Measurements from ENCODE around the gene IFNL4.
"Not testable (repeated sequence)": the region's sequence is repeated elsewhere in the genome, so short reads cannot be mapped to it uniquely, and the experiment has no call there.

IFNL4 gene

GRCh38 chr19:39282021-39282420 is 33.4 kb upstream of the IFNL4 start:
- H3K4me3 ChIP-seq (ENCODE audit: control insufficient read depth, low read depth, low read length) = no peak overlapping the region
- no peak for TF ChIP-seq CTCF (IDR thresholded peaks at IDR 0.05; ENCODE audit: control insufficient read depth, insufficient read depth, low read depth, low read length, missing control alignments)
- no peak for DNase-seq (ENCODE audit: low read depth)

DNA sequence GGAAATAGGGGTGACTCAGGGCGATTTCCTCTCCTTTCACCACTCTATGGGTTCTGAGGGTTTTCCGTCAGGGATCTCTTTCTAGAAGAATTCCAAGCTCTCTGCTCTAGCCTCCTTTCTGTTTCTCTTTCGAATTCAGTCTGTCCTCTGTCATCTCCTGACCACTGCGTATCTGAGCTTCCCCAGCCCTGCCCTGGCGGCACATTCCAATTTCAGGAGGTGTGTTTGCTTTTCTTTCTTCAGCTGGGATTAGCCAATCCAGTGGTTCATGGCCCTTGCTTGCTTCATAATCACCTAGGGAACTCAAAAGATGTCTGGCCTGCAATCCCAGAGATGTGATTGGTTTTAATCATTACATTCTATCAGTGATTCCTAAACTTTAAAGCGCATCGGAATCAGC is 28.9 kb upstream of the IFNL4 start:
- DNase-seq (ENCODE audit: low read depth) = no peak
- no peak for TF ChIP-seq CTCF (IDR thresholded peaks at IDR 0.05; ENCODE audit: control insufficient read depth, insufficient read depth, low read depth, low read length, missing control alignments)
- H3K4me3 ChIP-seq (ENCODE audit: control insufficient read depth, low read depth, low read length) = no peak overlapping the region

GRCh38 chr19:39276740-39277139 is 28.1 kb upstream of the IFNL4 start:
- H3K4me3 ChIP-seq (ENCODE audit: control insufficient read depth, low read depth, low read length) = no peak overlapping the region
- DNase-seq (ENCODE audit: low read depth) = no peak
- TF ChIP-seq CTCF (IDR thresholded peaks at IDR 0.05; ENCODE audit: control insufficient read depth, insufficient read depth, low read depth, low read length, missing control alignments) = no peak

DNA sequence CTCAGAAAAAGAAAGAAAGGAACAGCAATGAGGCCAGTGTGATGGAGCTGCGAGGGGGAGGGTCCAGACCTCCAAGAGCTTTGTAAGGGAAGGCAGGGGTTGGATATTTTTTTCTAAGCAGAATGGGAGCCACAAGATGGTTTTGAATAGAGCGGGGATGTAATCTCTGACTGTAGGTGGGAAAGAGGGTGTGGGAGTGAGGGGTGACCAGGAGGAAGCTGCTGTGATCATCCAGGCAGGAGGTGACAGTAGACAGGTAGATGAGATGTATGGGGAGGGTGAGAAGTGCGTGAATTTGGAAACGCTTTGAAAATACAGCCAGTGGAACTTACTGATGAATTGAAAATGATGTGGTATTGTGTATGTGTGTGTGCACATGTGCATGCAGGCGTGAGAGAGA is 26.9 kb upstream of the IFNL4 start:
- H3K4me3 ChIP-seq (ENCODE audit: control insufficient read depth, low read depth, low read length) = no peak overlapping the region
- no peak for DNase-seq (ENCODE audit: low read depth)
- TF ChIP-seq CTCF (IDR thresholded peaks at IDR 0.05; ENCODE audit: control insufficient read depth, insufficient read depth, low read depth, low read length, missing control alignments) = no peak

DNA sequence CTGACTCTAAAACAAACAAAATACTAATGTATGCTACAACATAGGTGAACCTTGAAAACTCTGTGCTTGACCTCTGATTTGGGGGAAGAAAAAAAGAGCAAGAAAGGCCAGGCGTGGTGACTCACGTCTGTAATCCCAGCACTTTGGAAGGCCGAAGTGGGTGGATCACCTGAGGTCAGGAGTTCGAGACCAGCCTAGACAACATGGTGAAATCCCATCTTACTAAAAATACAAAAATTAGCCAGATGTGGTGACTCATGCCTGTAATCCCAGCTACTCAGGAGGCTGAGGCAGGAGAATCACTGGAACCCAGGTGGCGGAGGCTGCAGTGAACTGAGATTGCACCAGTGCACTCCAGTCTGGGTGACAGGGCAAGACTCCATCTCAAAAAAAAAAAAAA is 25.2 kb upstream of the IFNL4 start:
- not testable (repeated sequence) for DNase-seq (ENCODE audit: low read depth); H3K4me3 ChIP-seq (ENCODE audit: control insufficient read depth, low read depth, low read length)

- DNase-seq (ENCODE audit: low read depth) = no peak
- H3K4me3 ChIP-seq (ENCODE audit: control insufficient read depth, low read depth, low read length) = no peak overlapping the region
- TF ChIP-seq CTCF (IDR thresholded peaks at IDR 0.05; ENCODE audit: control insufficient read depth, insufficient read depth, low read depth, low read length, missing control alignments) = no peak
Measured at GRCh38 chr19:39270036-39270871, 21.6 kb upstream of the IFNL4 start.

DNA sequence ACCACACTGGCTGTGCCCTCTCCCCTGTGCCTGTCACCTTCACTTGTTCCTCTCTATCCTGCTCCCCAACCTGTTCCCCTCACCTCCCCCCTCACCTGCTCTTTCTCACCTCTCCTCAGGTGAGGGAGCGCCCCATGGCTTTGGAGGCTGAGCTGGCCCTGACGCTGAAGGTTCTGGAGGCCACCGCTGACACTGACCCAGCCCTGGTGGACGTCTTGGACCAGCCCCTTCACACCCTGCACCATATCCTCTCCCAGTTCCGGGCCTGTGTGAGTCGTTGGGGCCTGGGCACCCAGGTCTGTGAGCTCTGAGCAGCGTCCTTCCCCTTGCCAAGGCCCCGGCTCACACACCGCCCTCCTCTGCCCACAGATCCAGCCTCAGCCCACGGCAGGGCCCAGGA is 20.7 kb upstream of the IFNL4 start:
- not testable (repeated sequence) for H3K4me3 ChIP-seq (ENCODE audit: control insufficient read depth, low read depth, low read length); DNase-seq (ENCODE audit: low read depth)

DNA sequence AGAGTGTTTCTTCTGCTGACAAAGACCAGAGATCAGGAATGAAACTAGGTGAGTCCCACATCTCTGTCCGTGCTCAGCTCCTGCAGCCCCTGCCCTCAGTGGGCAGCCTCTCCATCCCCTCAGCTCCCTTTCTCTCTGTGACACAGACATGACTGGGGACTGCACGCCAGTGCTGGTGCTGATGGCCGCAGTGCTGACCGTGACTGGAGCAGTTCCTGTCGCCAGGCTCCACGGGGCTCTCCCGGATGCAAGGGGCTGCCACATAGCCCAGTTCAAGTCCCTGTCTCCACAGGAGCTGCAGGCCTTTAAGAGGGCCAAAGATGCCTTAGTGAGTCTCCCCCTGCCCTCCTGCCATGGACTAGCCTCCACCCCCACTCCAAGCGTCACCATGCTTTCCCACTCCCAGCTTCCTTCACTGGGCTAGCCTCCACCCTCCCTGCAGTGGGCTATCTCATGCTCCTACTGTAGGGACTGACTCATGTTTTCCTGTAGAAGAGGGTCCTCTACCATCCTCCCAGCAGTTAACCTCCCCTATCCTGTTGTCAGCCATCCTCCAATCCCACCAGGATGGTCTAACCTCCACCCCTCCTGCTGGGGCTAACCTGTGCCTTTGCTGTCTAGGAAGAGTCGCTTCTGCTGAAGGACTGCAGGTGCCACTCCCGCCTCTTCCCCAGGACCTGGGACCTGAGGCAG is 20.0 kb upstream of the IFNL4 start:
- DNase-seq (ENCODE audit: low read depth); H3K4me3 ChIP-seq (ENCODE audit: control insufficient read depth, low read depth, low read length): not testable (repeated sequence)

GRCh38 chr19:39268085-39268484 is 19.4 kb upstream of the IFNL4 start, which contains the start of gene IFNL2:
IFNL2 (plus strand) TSS chr19:39268396; CDS start chr19:39268569, 173 bp downstream.
- DNase-seq (ENCODE audit: low read depth); H3K4me3 ChIP-seq (ENCODE audit: control insufficient read depth, low read depth, low read length): not testable (repeated sequence)
